HG02943 (cell line): Measurements from ENCODE around the gene PAX5.

Source experiments
- ATAC-seq: cut with Tn5 transposase; IDR thresholded peaks from one replicate; pipeline ENCODE4 v1.9.1; 2021; ENCODE audit warnings: mild to moderate bottlenecking, low read depth, moderate library complexity; ENCODE audit not compliant: unreplicated experiment

Gene PAX5

GRCh38 chr9:37037503-37038301, 3.6 kb upstream of the PAX5 start:
- peak; percentile 4 for ATAC-seq

- peak; percentile 36 for ATAC-seq
Observed at GRCh38 chr9:37036776-37037502, 2.9 kb upstream of the PAX5 start.

GRCh38 chr9:37036371-37036775, 2.3 kb upstream of the PAX5 start:
- ATAC-seq = no peak

GRCh38 chr9:37035648-37036370, 1.7 kb upstream of the PAX5 start:
- no peak for ATAC-seq

- no peak for ATAC-seq
Observed at GRCh38 chr9:37034938-37035647, 1.0 kb upstream of the PAX5 start.

GRCh38 chr9:37034305-37034937, 353 bp upstream of the PAX5 start:
- ATAC-seq = no peak

GRCh38 chr9:37033141-37033540, 927 bp downstream of the PAX5 start:
- no peak for ATAC-seq

GRCh38 chr9:37032713-37033112, 1.4 kb downstream of the PAX5 start:
- no peak for ATAC-seq

GRCh38 chr9:37031902-37032301, 2.2 kb downstream of the PAX5 start:
- no peak for ATAC-seq

GRCh38 chr9:37031081-37031480, 3.0 kb downstream of the PAX5 start:
- ATAC-seq = no peak

GRCh38 chr9:37030611-37030939, 3.5 kb downstream of the PAX5 start:
- ATAC-seq = no peak

- no peak for ATAC-seq
Observed at GRCh38 chr9:37029776-37030610, 4.1 kb downstream of the PAX5 start.

- ATAC-seq = no peak
Observed at GRCh38 chr9:37029304-37029775, 4.7 kb downstream of the PAX5 start.

GRCh38 chr9:37028420-37029031, 5.5 kb downstream of the PAX5 start:
- no peak for ATAC-seq

- ATAC-seq = peak; percentile 68
Observed at GRCh38 chr9:37027582-37028419, 6.3 kb downstream of the PAX5 start.

- ATAC-seq = peak; percentile 6
Observed at GRCh38 chr9:37026931-37027581, 7.0 kb downstream of the PAX5 start.

GRCh38 chr9:37026113-37026930, 7.7 kb downstream of the PAX5 start:
- ATAC-seq = no peak
